DOHH2 (cell line): Measurements from ENCODE around the gene MGP.

Experiments used
- H3F3A ChIP-seq: fragments of 200-600 bp; sonication (generic), shearing (Covaris generic); 2 replicates; pipeline ENCODE4 v1.6.0; 2016; ENCODE audit warnings: antibody characterized with exemption, mild to moderate bottlenecking; ENCODE audit not compliant: control insufficient read depth, insufficient read depth
- H3K27ac ChIP-seq: fragments of 200-600 bp; sonication (generic); 2 replicates; pipeline ENCODE4 v1.5.1; 2014; ENCODE audit warnings: low read depth, mild to moderate bottlenecking, low read length, moderate library complexity
- H3K27me3 ChIP-seq: fragments of 200-600 bp; sonication (generic); 2 replicates; pipeline ENCODE4 v1.6.1; 2014; ENCODE audit warnings: mild to moderate bottlenecking, low read length, mixed read lengths; ENCODE audit not compliant: control insufficient read depth
- H3K36me3 ChIP-seq: fragments of 200-600 bp; sonication (generic); 2 replicates; pipeline ENCODE4 v1.6.1; 2014; ENCODE audit warnings: mild to moderate bottlenecking, low read length, moderate library complexity, mixed read lengths; ENCODE audit not compliant: control insufficient read depth
- H3K4me1 ChIP-seq: fragments of 200-600 bp; sonication (generic); 2 replicates; pipeline ENCODE4 v1.6.1; 2014; ENCODE audit warnings: mild to moderate bottlenecking, low read length, mixed read lengths; ENCODE audit not compliant: control insufficient read depth
- H3K4me2 ChIP-seq: fragments of 200-600 bp; sonication (generic); 2 replicates; pipeline ENCODE4 v1.6.0; 2014; ENCODE audit warnings: mild to moderate bottlenecking, low read length, moderate library complexity
- H3K4me3 ChIP-seq: fragments of 200-600 bp; sonication (generic); 2 replicates; pipeline ENCODE4 v1.5.1; 2014; ENCODE audit warnings: mild to moderate bottlenecking, low read length, mixed read lengths
- H3K79me2 ChIP-seq: fragments of 200-600 bp; sonication (generic); 2 replicates; pipeline ENCODE4 v1.6.1; 2014; ENCODE audit warnings: mild to moderate bottlenecking, low read length, mixed read lengths; ENCODE audit not compliant: control insufficient read depth
- H3K9me2 ChIP-seq: fragments of 200-600 bp; sonication (generic); replicated peaks from 2 replicates; pipeline ENCODE4 v1.6.1; 2014; ENCODE audit warnings: mild to moderate bottlenecking, low read length, mixed read lengths; ENCODE audit not compliant: control insufficient read depth
- H3K9me3 ChIP-seq: fragments of 200-600 bp; sonication (generic); 2 replicates; pipeline ENCODE4 v1.6.1; 2014; ENCODE audit warnings: antibody characterized with exemption, low read length, mixed read lengths; ENCODE audit not compliant: control insufficient read depth, insufficient read depth
- H4K20me1 ChIP-seq: fragments of 200-600 bp; sonication (generic); 2 replicates; pipeline ENCODE4 v1.6.0; 2014; ENCODE audit warnings: low read depth, mild to moderate bottlenecking, antibody characterized with exemption, low read length, moderate library complexity; ENCODE audit not compliant: control insufficient read depth, insufficient read depth
- EZH2phosphoT487 ChIP-seq: fragments of 200-600 bp; sonication (generic); IDR thresholded peaks from 2 replicates; pipeline ENCODE4 v1.6.1; 2017; ENCODE audit warnings: borderline replicate concordance, mild to moderate bottlenecking, antibody characterized with exemption, low read length, moderate library complexity, mixed read lengths
- TF ChIP-seq, protein P1 (sequence below): fragments of 200-600 bp; sonication (generic); IDR thresholded peaks from one replicate; pipeline ENCODE4 v1.5.1; 2014; ENCODE audit warnings: antibody characterized with exemption, mild to moderate bottlenecking, low read depth, low read length; ENCODE audit not compliant: poor library complexity, severe bottlenecking

Gene MGP

DNA sequence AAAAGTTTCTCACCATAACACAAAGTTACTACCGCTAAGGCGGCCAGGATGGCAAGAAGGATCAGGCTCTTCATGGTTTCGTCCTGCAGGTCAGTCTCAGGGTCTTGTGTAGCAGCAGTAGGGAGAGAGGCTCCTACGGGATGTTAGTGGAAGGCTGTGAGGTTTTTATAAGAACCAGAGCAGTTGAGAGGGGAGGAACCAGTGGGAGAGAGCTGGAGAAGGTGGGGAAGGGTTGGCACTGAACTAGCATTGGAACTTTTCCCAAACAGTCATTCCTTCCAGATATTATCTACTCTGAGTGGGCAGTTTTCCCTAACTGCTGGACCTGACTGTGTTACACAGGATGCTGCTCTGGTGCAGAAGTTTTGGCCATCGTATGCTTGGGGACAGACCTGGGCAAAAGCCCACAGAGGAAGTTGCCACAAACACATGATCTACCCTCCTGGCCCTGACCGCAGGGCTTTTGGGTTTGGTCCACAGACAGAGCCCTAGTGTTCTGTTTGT lies at the start of gene MGP:
Gene MGP (minus strand): TSS at position 137 of the 504 bp plus-strand sequence. CDS start 63 bp downstream, at position 74.
- TF ChIP-seq EZH2phosphoT487 = no peak
- TF ChIP-seq, protein P1, sequence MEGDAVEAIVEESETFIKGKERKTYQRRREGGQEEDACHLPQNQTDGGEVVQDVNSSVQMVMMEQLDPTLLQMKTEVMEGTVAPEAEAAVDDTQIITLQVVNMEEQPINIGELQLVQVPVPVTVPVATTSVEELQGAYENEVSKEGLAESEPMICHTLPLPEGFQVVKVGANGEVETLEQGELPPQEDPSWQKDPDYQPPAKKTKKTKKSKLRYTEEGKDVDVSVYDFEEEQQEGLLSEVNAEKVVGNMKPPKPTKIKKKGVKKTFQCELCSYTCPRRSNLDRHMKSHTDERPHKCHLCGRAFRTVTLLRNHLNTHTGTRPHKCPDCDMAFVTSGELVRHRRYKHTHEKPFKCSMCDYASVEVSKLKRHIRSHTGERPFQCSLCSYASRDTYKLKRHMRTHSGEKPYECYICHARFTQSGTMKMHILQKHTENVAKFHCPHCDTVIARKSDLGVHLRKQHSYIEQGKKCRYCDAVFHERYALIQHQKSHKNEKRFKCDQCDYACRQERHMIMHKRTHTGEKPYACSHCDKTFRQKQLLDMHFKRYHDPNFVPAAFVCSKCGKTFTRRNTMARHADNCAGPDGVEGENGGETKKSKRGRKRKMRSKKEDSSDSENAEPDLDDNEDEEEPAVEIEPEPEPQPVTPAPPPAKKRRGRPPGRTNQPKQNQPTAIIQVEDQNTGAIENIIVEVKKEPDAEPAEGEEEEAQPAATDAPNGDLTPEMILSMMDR = no peak
- peaks cover 52% of the 10 kb centered on the region for H3K4me1 ChIP-seq
- H3F3A ChIP-seq = peaks cover 3% of the 10 kb centered on the region; the same call in 1 of the 2 replicates
- H3K4me2 ChIP-seq = peak within 1 kb of the TSS; percentile 73
- peak within 1 kb of the TSS; percentile 59; the same call in 1 of the 2 replicates for H3K27ac ChIP-seq
- H3K9me3 ChIP-seq = no peaks in the 10 kb centered on the region
- H3K27me3 ChIP-seq = no peaks in the 10 kb centered on the region
- H3K4me3 ChIP-seq = peak within 1 kb of the TSS; percentile 50
- H3K9me2 ChIP-seq = no peaks in the 10 kb centered on the region
- no peaks in the 10 kb centered on the region for H3K79me2 ChIP-seq
- H4K20me1 ChIP-seq = no peaks in the 10 kb centered on the region
- no peaks in the 10 kb centered on the region for H3K36me3 ChIP-seq

DNA sequence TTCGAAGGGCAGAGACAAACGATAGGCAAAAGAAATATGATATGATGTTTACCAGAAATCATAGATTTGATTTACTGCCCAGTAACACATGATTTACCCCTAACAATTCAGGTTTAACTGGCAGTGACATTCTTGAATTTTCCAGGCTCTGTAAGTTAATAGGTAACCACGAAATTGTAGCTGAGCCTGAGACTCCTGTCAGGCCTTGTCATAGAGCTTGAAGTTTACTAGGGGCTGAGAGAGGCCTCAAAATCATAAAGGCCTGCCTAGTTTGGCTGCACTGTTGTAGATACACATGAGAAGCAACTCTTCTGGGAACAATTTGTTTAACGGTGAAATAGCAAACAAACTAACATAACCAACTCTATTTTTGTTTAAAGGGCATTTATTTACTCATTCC lies 49.4 kb upstream of the MGP start:
- H3K79me2 ChIP-seq = no peaks in the 10 kb centered on the region
- H3K27me3 ChIP-seq = no peaks in the 10 kb centered on the region
- H3K4me3 ChIP-seq = no peak overlapping the region
- H3F3A ChIP-seq = peaks cover 8% of the 10 kb centered on the region
- H3K9me3 ChIP-seq = peaks cover 2% of the 10 kb centered on the region; the same call in 1 of the 2 replicates
- peaks cover 19% of the 10 kb centered on the region for H3K36me3 ChIP-seq
- no peak overlapping the region for H3K27ac ChIP-seq
- no peak for TF ChIP-seq EZH2phosphoT487
- TF ChIP-seq, protein P1 = no peak
- H3K4me1 ChIP-seq = peaks cover 13% of the 10 kb centered on the region
- H4K20me1 ChIP-seq = no peaks in the 10 kb centered on the region
- H3K9me2 ChIP-seq = no peaks in the 10 kb centered on the region
- no peak overlapping the region for H3K4me2 ChIP-seq

DNA sequence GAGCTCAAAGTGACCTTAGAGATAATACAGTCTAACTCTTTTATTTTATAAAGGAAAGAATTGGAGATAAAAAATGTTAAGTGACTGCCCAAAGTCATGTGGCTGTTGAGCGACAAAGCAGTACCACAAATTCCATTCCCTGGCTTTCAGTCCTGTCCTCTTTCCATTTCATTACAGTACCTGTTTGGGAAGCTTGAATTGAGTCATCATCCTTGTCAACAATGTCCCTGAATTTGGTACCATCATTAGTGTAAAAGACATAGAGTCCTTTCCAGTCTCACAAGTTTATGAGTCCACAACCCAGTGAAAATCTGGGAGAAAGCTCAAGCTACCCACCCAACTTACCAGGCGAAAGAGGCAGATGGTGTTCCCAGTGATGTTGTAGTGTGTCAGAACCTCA lies 48.9 kb upstream of the MGP start:
- H3K4me3 ChIP-seq = no peak overlapping the region
- peaks cover 2% of the 10 kb centered on the region; the same call in 1 of the 2 replicates for H3K9me3 ChIP-seq
- no peaks in the 10 kb centered on the region for H3K79me2 ChIP-seq
- peaks cover 14% of the 10 kb centered on the region for H3K36me3 ChIP-seq
- H3K27ac ChIP-seq = no peak overlapping the region
- peaks cover 8% of the 10 kb centered on the region for H3K4me1 ChIP-seq
- TF ChIP-seq, protein P1 = no peak
- no peak for TF ChIP-seq EZH2phosphoT487
- H3K4me2 ChIP-seq = no peak overlapping the region
- no peaks in the 10 kb centered on the region for H3K27me3 ChIP-seq
- no peaks in the 10 kb centered on the region for H4K20me1 ChIP-seq
- H3K9me2 ChIP-seq = no peaks in the 10 kb centered on the region
- peaks cover 2% of the 10 kb centered on the region for H3F3A ChIP-seq
